ENCODE measurements around the gene TAF11L6.
"Not testable (repeated sequence)": the region's sequence is repeated elsewhere in the genome, so short reads cannot be mapped to it uniquely, and the experiment has no call there.

Gene TAF11L6

DNA sequence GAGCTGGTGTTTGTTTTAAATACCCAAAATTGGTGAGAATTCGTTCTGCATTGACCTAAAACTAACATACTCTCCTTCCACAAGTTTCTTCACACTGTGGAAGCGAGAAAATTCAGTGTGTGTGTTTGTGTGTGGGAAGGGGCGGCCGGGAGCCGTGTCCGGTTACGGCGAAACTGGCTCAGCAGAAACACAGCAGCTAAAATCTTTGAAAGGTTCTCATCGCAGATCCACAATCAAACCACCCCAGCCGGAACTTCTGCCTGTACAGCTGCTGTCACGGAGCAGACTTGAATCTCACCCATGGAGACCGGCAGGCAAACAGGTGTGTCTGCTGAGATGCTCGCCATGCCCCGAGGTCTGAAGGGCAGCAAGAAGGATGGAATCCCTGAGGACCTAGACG lies at the start of gene TAF11L6:
TAF11L6 (plus strand) TSS at position 301 of the 400 bp plus-strand sequence.
- not testable (repeated sequence) for DNase-seq (ENCODE audit: low read depth in 1 of 2, low spot score in 1 of 2)

DNA sequence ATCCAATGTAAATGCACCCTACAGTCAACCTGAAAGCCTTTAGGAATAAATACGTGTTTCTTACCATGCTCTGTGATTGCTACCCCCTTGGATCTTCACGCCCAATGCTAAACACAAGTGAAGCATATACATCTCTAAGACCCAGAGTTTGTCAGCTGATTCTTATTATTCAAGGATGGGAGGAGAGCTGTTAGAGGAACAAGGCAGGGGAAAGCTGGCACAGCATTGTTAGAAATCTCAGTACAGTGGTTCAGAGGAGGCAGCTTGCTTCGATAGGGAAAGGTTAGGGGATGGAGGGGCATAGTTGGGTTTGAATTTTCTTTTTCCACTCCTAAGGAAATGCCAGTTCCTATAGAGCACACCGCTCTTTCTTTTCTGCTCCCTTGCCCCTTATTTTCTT lies 47.1 kb upstream of the TAF11L6 start:
- DNase-seq (ENCODE audit: low read depth in 1 of 2, low spot score in 1 of 2), result no peak

DNA sequence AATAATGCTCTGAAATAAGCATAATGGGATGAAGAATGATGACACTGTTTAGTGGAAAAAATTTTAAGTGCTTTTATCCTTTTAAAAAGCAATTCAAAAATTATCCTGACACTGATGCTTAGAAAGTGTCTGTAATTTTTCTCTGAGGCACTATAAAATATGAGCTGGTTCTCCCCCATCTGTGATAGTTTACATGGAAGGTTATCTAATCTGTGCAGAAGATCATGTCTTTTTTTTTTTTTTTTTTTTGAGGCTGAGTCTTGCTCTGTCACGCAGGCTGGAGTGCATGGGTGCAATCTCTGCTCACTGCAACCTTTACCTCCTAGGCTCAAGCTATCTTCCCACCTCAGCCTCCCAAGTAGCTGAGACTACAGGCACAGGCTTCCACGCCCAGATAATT lies 45.7 kb upstream of the TAF11L6 start:
- DNase-seq (ENCODE audit: low read depth in 1 of 2, low spot score in 1 of 2), result no peak

DNA sequence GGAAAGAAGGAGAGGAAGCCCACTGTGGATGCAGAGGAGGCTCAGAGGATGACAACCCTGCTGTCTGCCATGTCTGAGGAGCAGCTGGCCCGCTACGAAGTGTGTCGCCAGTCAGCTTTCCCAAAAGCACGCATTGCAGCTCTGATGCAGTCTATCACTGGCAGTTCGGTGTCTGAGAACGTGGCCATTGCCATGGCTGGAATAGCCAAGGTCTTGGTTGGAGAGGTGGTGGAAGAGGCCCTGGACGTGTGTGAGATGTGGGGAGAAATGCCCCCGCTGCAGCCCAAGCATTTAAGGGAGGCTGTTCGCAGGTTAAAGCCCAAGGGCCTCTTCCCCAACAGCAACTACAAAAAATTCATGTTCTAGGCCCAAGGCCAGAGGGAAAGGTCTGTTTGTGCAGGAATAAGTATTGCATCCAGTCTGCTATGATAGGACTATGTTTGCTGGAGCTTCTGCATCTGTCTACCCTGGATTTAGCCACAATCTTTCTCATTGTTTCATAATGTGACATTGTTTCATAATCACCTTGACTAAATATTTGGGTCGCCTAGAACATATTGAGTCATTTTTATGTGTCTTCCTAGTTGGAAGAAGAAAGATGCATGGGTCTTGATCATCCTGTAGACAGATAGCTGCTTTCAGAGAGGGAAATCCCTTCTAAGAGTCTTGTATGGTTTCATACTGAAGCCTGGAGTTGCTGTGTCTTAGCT lies 41.9 kb upstream of the TAF11L6 start:
- DNase-seq (ENCODE audit: low read depth in 1 of 2, low spot score in 1 of 2), result not testable (repeated sequence)

DNA sequence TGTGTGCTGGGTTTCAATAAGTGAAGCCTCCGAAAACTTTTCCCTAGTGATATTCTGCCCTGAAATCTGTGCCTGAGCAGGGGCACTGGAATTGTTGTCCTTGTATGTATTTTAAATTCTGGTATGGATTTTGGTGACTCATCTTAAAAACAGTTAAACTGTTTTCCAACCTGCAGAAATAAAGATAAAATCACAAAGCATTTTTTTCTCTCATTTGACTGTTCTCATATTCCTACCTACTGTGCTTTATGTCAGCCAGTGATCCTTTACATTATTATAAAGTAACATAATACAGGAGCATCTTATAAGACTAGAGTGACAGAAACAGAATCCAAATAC lies 41.3 kb upstream of the TAF11L6 start:
- no peak for DNase-seq (ENCODE audit: low read depth in 1 of 2, low spot score in 1 of 2)

DNA sequence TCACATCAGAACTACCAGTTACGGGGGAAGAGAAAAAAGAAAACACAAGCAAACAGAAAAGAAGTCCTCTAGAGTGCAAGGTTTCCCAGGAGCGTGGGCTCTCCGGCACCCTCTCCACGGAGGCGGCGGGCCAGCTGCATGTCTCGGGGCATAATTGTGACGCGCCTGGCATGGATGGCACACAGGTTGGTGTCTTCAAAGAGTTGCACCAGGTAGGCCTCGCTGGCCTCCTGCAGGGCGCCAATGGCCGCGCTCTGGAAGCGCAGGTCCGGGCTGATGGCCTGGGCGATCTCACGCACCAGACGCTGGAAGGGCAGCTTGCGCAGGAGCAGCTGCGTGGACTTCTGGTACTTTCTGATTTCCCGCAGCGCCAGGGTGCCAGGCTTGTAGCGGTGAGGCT lies 37.2 kb upstream of the TAF11L6 start:
- not testable (repeated sequence) for DNase-seq (ENCODE audit: low read depth in 1 of 2, low spot score in 1 of 2)

DNA sequence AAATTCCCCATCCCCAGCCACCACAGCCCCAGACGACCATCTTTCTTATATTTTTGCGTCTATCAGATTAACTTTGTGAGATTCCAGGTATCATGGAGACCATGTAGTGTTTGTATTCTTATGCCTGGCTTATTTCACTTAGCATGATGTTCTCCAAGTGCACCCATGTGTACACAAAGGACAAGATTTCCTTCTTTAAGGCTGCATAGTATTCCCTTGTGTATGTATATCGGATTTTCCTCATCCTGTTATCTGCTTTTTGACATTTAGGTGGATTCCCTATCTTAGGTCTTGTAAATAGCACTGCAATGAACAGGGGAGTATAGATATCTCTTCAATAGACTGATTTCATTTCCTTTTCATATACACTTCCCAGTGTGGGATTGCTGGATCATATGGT lies 35.7 kb upstream of the TAF11L6 start:
- no peak for DNase-seq (ENCODE audit: low read depth in 1 of 2, low spot score in 1 of 2)

DNA sequence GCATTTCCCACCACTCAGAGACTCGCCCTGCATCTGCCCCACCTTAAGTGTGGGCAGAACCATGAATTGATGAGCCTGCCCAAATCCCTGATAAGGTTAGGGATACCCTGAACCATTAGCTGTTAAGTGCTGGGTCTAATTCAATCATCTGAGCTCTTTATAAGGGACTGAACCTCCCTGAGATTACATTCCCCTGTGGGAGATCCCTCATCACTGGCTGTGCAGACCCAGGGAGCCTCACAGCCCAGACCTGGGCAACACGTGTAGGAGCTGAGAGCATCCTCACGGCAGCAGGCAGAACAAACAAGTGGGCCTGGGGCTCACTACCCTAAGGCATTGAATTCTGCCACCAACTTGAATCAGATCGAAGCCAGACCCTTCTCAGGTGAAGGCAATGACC lies 31.0 kb upstream of the TAF11L6 start:
- no peak for DNase-seq (ENCODE audit: low read depth in 1 of 2, low spot score in 1 of 2)

DNA sequence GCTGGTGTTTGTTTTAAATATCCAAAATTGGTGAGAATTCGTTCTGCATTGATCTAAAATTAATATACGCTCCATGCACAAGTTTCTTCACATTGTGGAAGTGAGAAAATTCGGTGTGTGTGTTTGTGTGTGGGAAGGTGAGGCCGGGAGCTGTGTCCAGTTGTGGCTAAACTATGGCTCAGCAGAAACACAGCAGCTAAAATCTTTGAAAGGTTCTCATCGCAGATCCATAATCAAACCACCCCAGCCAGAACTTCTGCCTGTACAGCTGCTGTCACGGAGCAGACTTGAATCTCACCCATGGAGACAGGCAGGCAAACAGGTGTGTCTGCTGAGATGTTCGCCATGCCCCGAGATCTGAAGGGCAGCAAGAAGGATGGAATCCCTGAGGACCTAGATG lies 30.5 kb upstream of the TAF11L6 start, which contains the start of gene TAF11L2:
TAF11L2 (plus strand) TSS at position 301 of the 400 bp plus-strand sequence.
- not testable (repeated sequence) for DNase-seq (ENCODE audit: low read depth in 1 of 2, low spot score in 1 of 2)

DNA sequence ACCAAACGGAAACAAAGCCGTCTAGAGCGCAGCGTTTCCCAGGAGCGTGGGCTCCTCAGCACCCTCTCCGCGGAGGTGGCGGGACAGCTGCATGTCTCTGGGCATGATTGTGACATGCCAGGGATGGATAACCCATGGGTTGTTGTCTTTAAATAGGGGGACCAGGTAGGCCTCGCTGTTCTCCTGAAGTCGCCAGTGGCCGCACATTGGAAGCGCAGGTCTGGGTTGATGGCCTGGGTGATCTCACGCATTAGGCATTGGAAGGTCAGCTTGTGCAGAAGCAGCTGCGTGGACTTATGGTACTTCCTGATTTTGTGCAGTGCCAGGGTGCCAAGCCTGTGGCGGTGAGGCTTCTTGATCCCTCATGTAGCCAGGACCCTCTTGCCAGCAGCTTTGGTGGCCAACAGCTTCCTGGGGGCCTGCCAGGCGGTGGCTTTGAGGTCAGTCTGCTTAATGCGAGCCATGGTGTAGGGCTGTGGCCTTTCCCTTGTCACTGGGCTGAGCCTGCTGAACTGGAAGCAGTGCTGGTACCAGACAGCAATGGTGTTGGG lies 16.6 kb upstream of the TAF11L6 start:
- DNase-seq (ENCODE audit: low read depth in 1 of 2, low spot score in 1 of 2), result no peak

DNA sequence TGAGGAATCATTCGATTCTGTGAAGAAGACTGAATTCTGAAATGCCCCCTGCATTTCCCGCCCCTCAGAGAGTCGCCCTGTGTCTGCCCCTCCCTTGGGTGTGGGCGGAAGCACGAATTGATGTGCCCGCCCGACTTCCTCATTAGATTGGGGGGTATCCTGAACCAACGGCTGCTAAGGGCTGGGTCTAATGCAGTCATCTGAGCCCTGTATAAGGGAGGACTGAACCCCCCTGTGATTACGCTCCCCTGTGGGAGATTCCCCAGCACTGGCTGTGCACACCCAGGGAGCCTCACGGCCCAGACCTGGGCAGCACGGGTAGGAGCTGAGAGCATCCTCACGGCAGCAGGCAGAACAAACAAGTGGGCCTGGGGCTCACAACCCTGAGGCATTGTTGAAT lies 10.9 kb upstream of the TAF11L6 start:
- not testable (repeated sequence) for DNase-seq (ENCODE audit: low read depth in 1 of 2, low spot score in 1 of 2)

DNA sequence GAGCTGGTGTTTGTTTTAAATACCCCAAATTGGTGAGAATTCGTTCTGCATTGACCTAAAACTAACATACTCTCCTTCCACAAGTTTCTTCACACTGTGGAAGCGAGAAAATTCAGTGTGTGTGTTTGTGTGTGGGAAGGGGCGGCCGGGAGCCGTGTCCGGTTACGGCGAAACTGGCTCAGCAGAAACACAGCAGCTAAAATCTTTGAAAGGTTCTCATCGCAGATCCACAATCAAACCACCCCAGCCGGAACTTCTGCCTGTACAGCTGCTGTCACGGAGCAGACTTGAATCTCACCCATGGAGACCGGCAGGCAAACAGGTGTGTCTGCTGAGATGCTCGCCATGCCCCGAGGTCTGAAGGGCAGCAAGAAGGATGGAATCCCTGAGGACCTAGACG lies 10.4 kb upstream of the TAF11L6 start, which contains the start of gene TAF11L3:
TAF11L3 (plus strand) TSS at position 301 of the 400 bp plus-strand sequence.
- DNase-seq (ENCODE audit: low read depth in 1 of 2, low spot score in 1 of 2), result not testable (repeated sequence)

DNA sequence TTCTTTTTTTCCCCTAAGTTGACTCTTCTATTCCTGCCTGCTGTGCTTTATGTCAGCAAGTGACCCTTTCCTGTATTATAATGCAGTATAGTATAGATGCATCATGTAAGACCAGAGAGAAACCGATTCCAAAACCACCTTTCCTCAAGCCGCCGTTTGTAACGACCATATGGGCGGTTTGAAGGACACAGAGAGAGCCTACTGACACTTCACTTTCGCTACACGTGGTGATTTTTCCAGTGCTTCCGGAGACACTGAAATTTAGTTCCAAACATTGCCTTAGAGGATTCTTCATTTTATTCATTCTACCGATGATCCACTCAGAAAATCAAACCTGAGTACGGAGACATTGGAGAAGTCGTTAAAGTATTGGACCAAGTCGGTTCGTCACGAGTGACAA lies 9.0 kb upstream of the TAF11L6 start:
- not testable (repeated sequence) for DNase-seq (ENCODE audit: low read depth in 1 of 2, low spot score in 1 of 2)

DNA sequence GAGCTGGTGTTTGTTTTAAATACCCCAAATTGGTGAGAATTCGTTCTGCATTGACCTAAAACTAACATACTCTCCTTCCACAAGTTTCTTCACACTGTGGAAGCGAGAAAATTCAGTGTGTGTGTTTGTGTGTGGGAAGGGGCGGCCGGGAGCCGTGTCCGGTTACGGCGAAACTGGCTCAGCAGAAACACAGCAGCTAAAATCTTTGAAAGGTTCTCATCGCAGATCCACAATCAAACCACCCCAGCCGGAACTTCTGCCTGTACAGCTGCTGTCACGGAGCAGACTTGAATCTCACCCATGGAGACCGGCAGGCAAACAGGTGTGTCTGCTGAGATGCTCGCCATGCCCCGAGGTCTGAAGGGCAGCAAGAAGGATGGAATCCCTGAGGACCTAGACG lies 7.0 kb upstream of the TAF11L6 start, which contains the start of gene TAF11L4:
TAF11L4 (plus strand) TSS at position 301 of the 400 bp plus-strand sequence.
- not testable (repeated sequence) for DNase-seq (ENCODE audit: low read depth in 1 of 2, low spot score in 1 of 2)

DNA sequence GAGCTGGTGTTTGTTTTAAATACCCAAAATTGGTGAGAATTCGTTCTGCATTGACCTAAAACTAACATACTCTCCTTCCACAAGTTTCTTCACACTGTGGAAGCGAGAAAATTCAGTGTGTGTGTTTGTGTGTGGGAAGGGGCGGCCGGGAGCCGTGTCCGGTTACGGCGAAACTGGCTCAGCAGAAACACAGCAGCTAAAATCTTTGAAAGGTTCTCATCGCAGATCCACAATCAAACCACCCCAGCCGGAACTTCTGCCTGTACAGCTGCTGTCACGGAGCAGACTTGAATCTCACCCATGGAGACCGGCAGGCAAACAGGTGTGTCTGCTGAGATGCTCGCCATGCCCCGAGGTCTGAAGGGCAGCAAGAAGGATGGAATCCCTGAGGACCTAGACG lies 3.5 kb upstream of the TAF11L6 start, which contains the start of gene TAF11L5:
TAF11L5 (plus strand) TSS at position 301 of the 400 bp plus-strand sequence.
- not testable (repeated sequence) for DNase-seq (ENCODE audit: low read depth in 1 of 2, low spot score in 1 of 2)

DNA sequence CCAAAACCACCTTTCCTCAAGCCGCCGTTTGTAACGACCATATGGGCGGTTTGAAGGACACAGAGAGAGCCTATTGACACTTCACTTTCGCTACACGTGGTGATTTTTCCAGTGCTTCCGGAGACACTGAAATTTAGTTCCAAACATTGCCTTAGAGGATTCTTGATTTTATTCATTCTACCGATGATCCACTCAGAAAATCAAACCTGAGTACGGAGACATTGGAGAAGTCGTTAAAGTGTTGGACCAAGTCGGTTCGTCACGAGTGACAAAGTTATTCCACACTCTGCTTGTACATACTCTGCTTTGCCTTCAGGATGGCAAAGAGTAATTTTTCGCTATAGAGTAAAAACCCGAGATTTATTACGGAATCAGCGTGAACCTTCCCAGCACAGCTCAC lies 2.0 kb upstream of the TAF11L6 start:
- DNase-seq (ENCODE audit: low read depth in 1 of 2, low spot score in 1 of 2), result not testable (repeated sequence)
